DND-41 (cell line): ENCODE measurements around the gene SLC25A41.

Experiments
- ATAC-seq: fragments of 200-7000 bp; cut with Tn5 transposase; 3 replicates; pipeline ENCODE4 v1.9.1; 2021; ENCODE audit warnings: low read depth; ENCODE audit not compliant: insufficient read depth
- DNase-seq: peaks from one replicate; pipeline ENCODE4 v3.0.0-alpha.2; 2020
- H2AFZ ChIP-seq: 2 replicates; pipeline ENCODE4 v1.6.0; 2012; ENCODE audit warnings: low read depth, low read length
- H3K27ac ChIP-seq: 2 replicates; pipeline ENCODE4 v1.5.1; 2012; ENCODE audit warnings: low read length, inconsistent platforms
- H3K27me3 ChIP-seq: fragments of 200-600 bp; sonication (generic); 2 replicates; pipeline ENCODE4 v1.6.0; 2012; ENCODE audit warnings: low read length, mild to moderate bottlenecking, inconsistent platforms; ENCODE audit not compliant: insufficient read depth, poor library complexity
- H3K36me3 ChIP-seq: 2 replicates; pipeline ENCODE4 v1.5.1; 2012; ENCODE audit warnings: low read length, inconsistent platforms; ENCODE audit not compliant: insufficient read depth
- H3K4me1 ChIP-seq: 2 replicates; pipeline ENCODE4 v1.5.1; 2012; ENCODE audit warnings: mild to moderate bottlenecking, low read length; ENCODE audit not compliant: insufficient read depth
- H3K4me2 ChIP-seq: 2 replicates; pipeline ENCODE4 v1.6.0; 2012; ENCODE audit warnings: mild to moderate bottlenecking, moderate library complexity, low read length, inconsistent platforms; ENCODE audit not compliant: insufficient read depth
- H3K4me3 ChIP-seq, 2 experiments: fragments of 200-600 bp in 1 of 2; shearing (Covaris generic) in 1 of 2; 2 replicates each; pipeline ENCODE4 v1.5.1; 2012 to 2016; ENCODE audit warnings: inconsistent platforms in 2 of 2, low read length in 2 of 2, mild to moderate bottlenecking in 2 of 2, low read depth in 1 of 2, moderate library complexity in 1 of 2
- H3K79me2 ChIP-seq: 2 replicates; pipeline ENCODE4 v1.6.0; 2012; ENCODE audit warnings: low read length, inconsistent platforms; ENCODE audit not compliant: insufficient read depth
- H3K9ac ChIP-seq: 2 replicates; pipeline ENCODE4 v1.6.0; 2012; ENCODE audit warnings: low read depth, mild to moderate bottlenecking, inconsistent platforms, low read length, moderate library complexity
- H3K9me3 ChIP-seq: 2 replicates; pipeline ENCODE4 v1.5.1; 2012; ENCODE audit warnings: low read length, moderate library complexity, mild to moderate bottlenecking, inconsistent platforms; ENCODE audit not compliant: insufficient read depth, severe bottlenecking
- H4K20me1 ChIP-seq: 2 replicates; pipeline ENCODE4 v1.6.0; 2012; ENCODE audit warnings: low read length; ENCODE audit not compliant: insufficient read depth
- EZH2 ChIP-seq: IDR thresholded peaks from 3 replicates; pipeline ENCODE4 v1.6.1; 2012; ENCODE audit warnings: borderline replicate concordance, low read depth, mild to moderate bottlenecking, moderate library complexity, low read length, inconsistent platforms; ENCODE audit not compliant: severe bottlenecking
- TF ChIP-seq, protein P1 (sequence below): IDR thresholded peaks from 2 replicates; pipeline ENCODE4 v1.5.1; 2012; ENCODE audit warnings: borderline replicate concordance, low read length, moderate library complexity, mild to moderate bottlenecking; ENCODE audit not compliant: poor library complexity, severe bottlenecking; ENCODE audit errors: extremely low read depth

Gene SLC25A41

DNA sequence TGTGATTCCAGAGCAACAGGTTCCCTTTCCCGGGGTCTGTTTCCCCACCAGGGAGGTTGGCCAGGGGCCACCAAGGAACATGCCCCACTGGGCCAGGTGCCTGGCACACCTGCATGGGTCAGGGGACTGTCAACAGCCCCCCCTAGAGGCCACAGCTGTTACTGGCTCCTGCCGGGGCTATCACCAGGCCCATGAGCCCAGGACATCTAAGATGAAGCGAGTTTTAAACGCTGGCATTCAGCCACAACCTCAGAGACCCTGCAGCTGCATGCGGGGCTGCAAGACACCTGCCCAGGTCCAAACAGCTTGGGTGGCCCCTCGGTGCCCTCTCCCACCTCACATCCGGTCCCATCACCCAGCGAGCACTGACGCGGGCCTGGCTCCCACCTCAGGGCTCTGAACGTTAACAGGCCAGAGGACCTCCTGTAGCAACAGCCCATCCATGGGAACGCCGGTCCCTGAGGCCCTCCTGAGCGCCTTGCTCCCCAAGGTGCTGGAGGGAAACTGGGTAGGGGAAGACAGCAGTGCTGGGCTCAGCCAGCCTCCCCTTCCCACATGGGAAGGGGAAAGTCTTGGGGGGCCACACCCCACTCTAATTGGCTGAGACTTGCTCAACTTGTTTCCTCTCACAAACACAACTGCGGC lies 21.0 kb downstream of the SLC25A41 start:
- H2AFZ ChIP-seq = no peak overlapping the region

DNA sequence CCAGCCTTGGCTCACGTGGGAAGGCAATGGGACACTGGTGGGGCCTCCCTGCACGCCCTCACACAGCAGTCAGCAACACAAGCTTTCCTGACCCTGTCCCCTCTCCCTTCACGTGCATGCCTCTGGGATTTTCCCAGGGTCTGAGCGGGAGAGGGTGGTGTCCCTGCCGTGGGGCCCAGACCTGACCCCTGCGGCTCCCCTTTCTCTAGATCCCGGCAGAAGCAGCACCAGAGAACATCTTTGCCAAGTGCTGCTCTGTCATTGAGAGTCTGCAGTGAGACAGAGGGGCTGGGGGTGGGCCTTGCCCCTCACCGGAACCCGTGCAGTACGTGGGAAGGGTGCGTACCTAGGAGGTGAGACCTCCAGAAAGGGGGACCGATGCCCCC lies 21.5 kb downstream of the SLC25A41 start:
- H3K79me2 ChIP-seq = no peaks in the 10 kb centered on the region
- ATAC-seq = peak; percentile 46
- H3K4me1 ChIP-seq = no peaks in the 10 kb centered on the region
- peaks cover 37% of the 10 kb centered on the region for H3K36me3 ChIP-seq
- no peak overlapping the region for H3K9ac ChIP-seq
- no peak overlapping the region for H3K4me3 ChIP-seq
- no peak overlapping the region for H3K4me2 ChIP-seq
- no peaks in the 10 kb centered on the region for H3K9me3 ChIP-seq
- peaks cover 42% of the 10 kb centered on the region for H4K20me1 ChIP-seq
- TF ChIP-seq, protein P1, sequence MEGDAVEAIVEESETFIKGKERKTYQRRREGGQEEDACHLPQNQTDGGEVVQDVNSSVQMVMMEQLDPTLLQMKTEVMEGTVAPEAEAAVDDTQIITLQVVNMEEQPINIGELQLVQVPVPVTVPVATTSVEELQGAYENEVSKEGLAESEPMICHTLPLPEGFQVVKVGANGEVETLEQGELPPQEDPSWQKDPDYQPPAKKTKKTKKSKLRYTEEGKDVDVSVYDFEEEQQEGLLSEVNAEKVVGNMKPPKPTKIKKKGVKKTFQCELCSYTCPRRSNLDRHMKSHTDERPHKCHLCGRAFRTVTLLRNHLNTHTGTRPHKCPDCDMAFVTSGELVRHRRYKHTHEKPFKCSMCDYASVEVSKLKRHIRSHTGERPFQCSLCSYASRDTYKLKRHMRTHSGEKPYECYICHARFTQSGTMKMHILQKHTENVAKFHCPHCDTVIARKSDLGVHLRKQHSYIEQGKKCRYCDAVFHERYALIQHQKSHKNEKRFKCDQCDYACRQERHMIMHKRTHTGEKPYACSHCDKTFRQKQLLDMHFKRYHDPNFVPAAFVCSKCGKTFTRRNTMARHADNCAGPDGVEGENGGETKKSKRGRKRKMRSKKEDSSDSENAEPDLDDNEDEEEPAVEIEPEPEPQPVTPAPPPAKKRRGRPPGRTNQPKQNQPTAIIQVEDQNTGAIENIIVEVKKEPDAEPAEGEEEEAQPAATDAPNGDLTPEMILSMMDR = no peak
- no peaks in the 10 kb centered on the region for H3K27me3 ChIP-seq
- H3K27ac ChIP-seq = no peak overlapping the region
- DNase-seq = no peak
- H2AFZ ChIP-seq = no peak overlapping the region

More for the DNA sequence above, 21.0 kb downstream of the SLC25A41 start:
- DNase-seq = peak; percentile 55
- Histone ChIP-seq H3K4me1 (no peaks in the 10 kb centered on the region), H3K4me3 (no peak overlapping the region), H3K79me2 (peaks cover 4% of the 10 kb centered on the region; the same call in 1 of the 2 replicates), H3K36me3 (peaks cover 42% of the 10 kb centered on the region), H3K9ac (no peak overlapping the region), H3K9me3 (no peaks in the 10 kb centered on the region), H4K20me1 (peaks cover 47% of the 10 kb centered on the region), H3K27me3 (no peaks in the 10 kb centered on the region), H3K27ac (no peak overlapping the region), H3K4me2 (no peak overlapping the region)
- ATAC-seq = peak; percentile 61
- no peak for TF ChIP-seq EZH2
- TF ChIP-seq, protein P1 = peak; percentile 75

DNA sequence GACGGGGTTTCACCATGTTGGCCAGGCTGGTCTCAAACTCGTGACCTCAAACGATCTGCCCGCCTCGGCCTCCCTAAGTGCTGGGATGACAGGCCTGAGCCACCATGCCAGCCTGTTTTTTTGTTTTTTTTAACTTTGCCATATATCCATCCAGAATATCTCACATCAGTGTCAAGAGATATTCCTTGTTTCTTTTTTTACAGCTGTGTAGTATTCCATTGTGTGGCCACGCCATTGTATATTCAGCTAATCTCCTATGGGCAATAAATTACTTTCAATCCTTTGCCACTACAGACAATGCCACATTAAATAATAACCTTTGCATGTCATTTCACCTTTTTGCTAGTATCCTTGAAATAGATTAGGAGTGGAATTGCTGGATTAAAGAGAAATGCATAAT lies 24.2 kb downstream of the SLC25A41 start:
- Histone ChIP-seq H3K27ac (no peak overlapping the region), H3K4me2 (no peak overlapping the region), H3K4me1 (no peaks in the 10 kb centered on the region), H3K27me3 (no peaks in the 10 kb centered on the region), H3K36me3 (peaks cover 10% of the 10 kb centered on the region), H4K20me1 (peaks cover 18% of the 10 kb centered on the region), H3K4me3 (no peak overlapping the region), H3K9ac (no peak overlapping the region), H3K9me3 (no peaks in the 10 kb centered on the region), H3K79me2 (no peaks in the 10 kb centered on the region), H2AFZ (no peak overlapping the region)
- ATAC-seq (no peak), DNase-seq (no peak)
- TF ChIP-seq EZH2 = no peak
- TF ChIP-seq, protein P1 = no peak

DNA sequence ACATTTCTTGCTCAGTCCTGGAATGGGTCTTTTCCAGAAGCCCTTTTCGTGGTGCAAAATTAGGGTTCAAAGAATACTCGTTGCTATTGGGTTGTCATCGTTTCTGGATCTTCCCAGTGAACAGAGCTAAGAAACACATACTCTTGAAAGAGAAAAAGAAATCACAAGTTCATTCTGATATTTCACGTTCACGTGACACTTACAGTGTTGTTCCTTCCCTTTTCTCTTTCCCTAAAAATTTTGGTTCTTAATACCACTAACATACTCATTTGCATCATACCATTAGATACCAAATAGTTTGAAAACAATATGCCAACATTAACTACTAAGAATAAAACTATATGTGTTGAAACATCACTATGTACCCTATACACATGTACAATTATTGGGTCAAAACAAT lies 27.2 kb downstream of the SLC25A41 start:
- Histone ChIP-seq H3K79me2 (no peaks in the 10 kb centered on the region), H3K4me2 (no peak overlapping the region), H3K27me3 (no peaks in the 10 kb centered on the region), H3K27ac (no peak overlapping the region), H3K4me1 (no peaks in the 10 kb centered on the region), H3K9me3 (no peaks in the 10 kb centered on the region), H3K36me3 (no peaks in the 10 kb centered on the region), H3K4me3 (no peak overlapping the region), H4K20me1 (no peaks in the 10 kb centered on the region), H3K9ac (no peak overlapping the region), H2AFZ (no peak overlapping the region)
- ATAC-seq = no peak
- no peak for TF ChIP-seq EZH2
- TF ChIP-seq, protein P1 = no peak
- DNase-seq = no peak
